Osteoblast (primary cell): Measurements from ENCODE around the gene RGR. TPM values are rescaled to one million over a fixed set of nuclear protein-coding genes. Genes with fewer than 3 reads are reported as not detected.

ENCODE experiments used
- DNase-seq: peaks from one replicate; pipeline ENCODE4 v3.0.0; 2011; ENCODE audit warnings: low spot score, mixed read lengths; ENCODE audit not compliant: insufficient read length; ENCODE audit errors: missing footprints
- H2AFZ ChIP-seq: 2 replicates; pipeline ENCODE4 v1.6.0; 2011; ENCODE audit warnings: mild to moderate bottlenecking, low read length
- H3K27ac ChIP-seq: 2 replicates; pipeline ENCODE4 v1.5.1; 2011; ENCODE audit warnings: mild to moderate bottlenecking, low read depth, low read length, moderate library complexity
- H3K27me3 ChIP-seq: 2 replicates; pipeline ENCODE4 v1.6.0; 2012; ENCODE audit warnings: mild to moderate bottlenecking, control low read depth, inconsistent platforms, low read length, moderate library complexity; ENCODE audit not compliant: insufficient read depth
- H3K36me3 ChIP-seq: 2 replicates; pipeline ENCODE4 v1.5.1; 2011; ENCODE audit warnings: mild to moderate bottlenecking, low read length, control low read depth, moderate library complexity; ENCODE audit not compliant: insufficient read depth
- H3K4me1 ChIP-seq: 2 replicates; pipeline ENCODE4 v1.5.1; 2011; ENCODE audit warnings: mild to moderate bottlenecking, low read length, control low read depth, moderate library complexity; ENCODE audit not compliant: insufficient read depth
- H3K4me2 ChIP-seq: 2 replicates; pipeline ENCODE4 v1.6.0; 2011; ENCODE audit warnings: mild to moderate bottlenecking, low read length; ENCODE audit not compliant: insufficient read depth
- H3K4me3 ChIP-seq: fragments of 200-600 bp; sonication (generic); 3 replicates; pipeline ENCODE4 v1.5.1; 2012; ENCODE audit warnings: mild to moderate bottlenecking, low read length, inconsistent platforms; ENCODE audit not compliant: insufficient read depth
- H3K79me2 ChIP-seq: 2 replicates; pipeline ENCODE4 v1.6.0; 2012; ENCODE audit warnings: mild to moderate bottlenecking, low read length, control low read depth, inconsistent platforms; ENCODE audit not compliant: insufficient read depth
- H3K9me3 ChIP-seq: 2 replicates; pipeline ENCODE4 v1.5.1; 2011; ENCODE audit warnings: low read depth, low read length, control low read depth
- H4K20me1 ChIP-seq: 2 replicates; pipeline ENCODE4 v1.6.0; 2012; ENCODE audit warnings: mild to moderate bottlenecking, low read length, control low read depth; ENCODE audit not compliant: insufficient read depth
- CTCF ChIP-seq: IDR thresholded peaks from 2 replicates; pipeline ENCODE4 v1.5.1; 2011; ENCODE audit warnings: mild to moderate bottlenecking, low read depth, low read length, moderate library complexity; ENCODE audit errors: extremely low read depth
- total RNA-seq: library from RNA; depleted of rRNA; stranded (reverse); fragments of >200 nt; gene quantifications from 2 replicates; pipeline ENCODE4 v1.2.3, GENCODE V29; 2012

Gene RGR
- total RNA-seq, 1 donor, result not detected

DNA sequence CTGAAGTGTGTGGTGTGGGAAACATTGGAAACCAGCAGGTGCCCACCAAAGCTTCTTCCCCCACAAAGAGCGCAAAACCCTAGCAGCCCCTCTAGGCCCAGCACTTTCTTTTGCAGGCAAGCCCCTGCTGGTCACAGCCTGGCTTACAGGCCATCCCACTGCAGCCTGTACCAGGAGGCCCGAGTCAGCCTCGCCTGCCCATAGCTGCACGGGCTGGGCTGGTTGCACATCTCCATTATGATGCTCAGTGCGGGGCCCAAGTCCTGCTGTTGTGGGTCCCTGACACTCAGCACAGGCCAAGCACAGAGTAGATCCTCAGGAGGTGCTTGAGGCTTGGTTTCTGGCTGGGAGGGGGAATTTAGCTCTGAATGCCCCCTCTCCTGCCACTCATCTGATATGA lies 42.5 kb upstream of the RGR start:
- Histone ChIP-seq H3K27me3 (peaks cover 3% of the 10 kb centered on the region), H4K20me1 (no peaks in the 10 kb centered on the region)
- no peak for DNase-seq

DNA sequence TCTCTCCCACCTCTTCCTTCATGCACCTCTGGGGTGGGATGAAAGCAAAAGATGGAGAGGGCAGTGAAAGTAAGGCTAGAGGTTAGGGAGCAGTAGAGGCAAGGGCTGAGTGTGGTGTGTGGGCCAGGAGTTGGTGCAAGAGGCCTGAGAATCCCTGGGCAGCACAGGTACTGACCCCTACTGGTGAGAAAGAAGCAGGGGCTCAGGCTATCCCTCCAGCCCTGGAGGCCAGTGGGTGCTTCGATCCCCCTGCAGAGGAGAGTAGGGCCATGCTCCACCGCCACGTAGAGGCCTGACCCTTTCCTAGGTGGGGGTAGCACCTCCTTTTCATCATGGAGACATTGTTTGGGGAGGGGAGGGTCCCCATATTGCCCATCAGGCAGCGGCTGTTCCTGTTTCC lies 40.7 kb upstream of the RGR start:
- Histone ChIP-seq H3K9me3 (no peaks in the 10 kb centered on the region), H3K4me3 (no peak overlapping the region), H3K4me1 (no peaks in the 10 kb centered on the region), H3K4me2 (no peak overlapping the region), H3K36me3 (no peaks in the 10 kb centered on the region), H3K79me2 (no peaks in the 10 kb centered on the region), H3K27me3 (peaks cover 3% of the 10 kb centered on the region), H2AFZ (no peak overlapping the region), H3K27ac (no peak overlapping the region), H4K20me1 (no peaks in the 10 kb centered on the region)
- peak; percentile 37 for TF ChIP-seq CTCF
- no peak for DNase-seq

More for the DNA sequence above, 42.5 kb upstream of the RGR start:
- H3K4me1 ChIP-seq, result no peaks in the 10 kb centered on the region
- no peaks in the 10 kb centered on the region for H3K9me3 ChIP-seq
- no peaks in the 10 kb centered on the region for H3K36me3 ChIP-seq
- no peak overlapping the region for H3K4me2 ChIP-seq
- no peak overlapping the region for H3K4me3 ChIP-seq
- no peak overlapping the region for H3K27ac ChIP-seq
- no peak overlapping the region for H2AFZ ChIP-seq
- no peaks in the 10 kb centered on the region for H3K79me2 ChIP-seq
- TF ChIP-seq CTCF, result no peak

- Histone ChIP-seq H4K20me1 (no peaks in the 10 kb centered on the region), H2AFZ (no peak overlapping the region), H3K79me2 (no peaks in the 10 kb centered on the region), H3K27ac (no peak overlapping the region), H3K27me3 (peaks cover under 1% of the 10 kb centered on the region), H3K4me3 (no peak overlapping the region), H3K4me1 (no peaks in the 10 kb centered on the region), H3K36me3 (no peaks in the 10 kb centered on the region), H3K9me3 (no peaks in the 10 kb centered on the region), H3K4me2 (no peak overlapping the region)
- no peak for DNase-seq
- no peak for TF ChIP-seq CTCF
Measured at GRCh38 chr10:84204610-84205009, 40.2 kb upstream of the RGR start.

- H3K9me3 ChIP-seq, result no peaks in the 10 kb centered on the region
- no peaks in the 10 kb centered on the region for H3K27me3 ChIP-seq
- no peaks in the 10 kb centered on the region for H4K20me1 ChIP-seq
- no peaks in the 10 kb centered on the region for H3K36me3 ChIP-seq
- H3K79me2 ChIP-seq, result no peaks in the 10 kb centered on the region
- no peak overlapping the region for H2AFZ ChIP-seq
- no peaks in the 10 kb centered on the region for H3K4me1 ChIP-seq
- DNase-seq, result peak; percentile 92
- H3K4me3 ChIP-seq, result no peak overlapping the region
- peak; percentile 87 for TF ChIP-seq CTCF
- no peak overlapping the region for H3K4me2 ChIP-seq
- no peak overlapping the region for H3K27ac ChIP-seq
Measured at GRCh38 chr10:84205049-84205852, 39.6 kb upstream of the RGR start.
